SK-N-SH (cell line): ENCODE measurements around the gene ARHGEF4. TPM values are rescaled to one million over a fixed set of nuclear protein-coding genes. Genes with fewer than 3 reads are reported as not detected.

Experiments used
- CTCF ChIA-PET: fragments of 300-600, 350-600 bp; formaldehyde crosslinking; extraction: SDS; loops from one replicate; lab custom pipeline; 2021; lab: Yijun Ruan, JAX
- POLR2A ChIA-PET: fragments of 350-600 bp; sonication (Branson Sonifier 250); formaldehyde crosslinking; extraction: SDS; loops from one replicate; lab custom pipeline; 2020; ENCODE audit warnings: antibody characterized with exemption, inconsistent platforms; lab: Yijun Ruan, JAX
- DNase-seq: peaks from one replicate; pipeline ENCODE4 v3.0.0; 2012
- H2AFZ ChIP-seq: fragments of 200-600 bp; sonication (generic); 2 replicates; pipeline ENCODE4 v1.8.1; 2016; ENCODE audit warnings: antibody characterized with exemption, mild to moderate bottlenecking, low read depth
- H3F3A ChIP-seq: fragments of 200-600 bp; sonication (generic); replicated peaks from 2 replicates; pipeline ENCODE3; 2016; ENCODE audit warnings: antibody characterized with exemption, mild to moderate bottlenecking; ENCODE audit not compliant: insufficient read depth
- H3K27ac ChIP-seq, 2 experiments: fragments of 200-500 bp in 1 of 2; fragments of 200-600 bp in 1 of 2; sonication (Bioruptor generic) in 1 of 2; sonication (generic), shearing (Covaris generic) in 1 of 2; 2 replicates each; pipeline versions ENCODE4 v1.5.1 to v1.6.1; 2014 to 2016; ENCODE audit warnings: low read depth in 2 of 2, inconsistent platforms in 1 of 2, low read length in 1 of 2, mild to moderate bottlenecking in 1 of 2, mixed read lengths in 1 of 2
- H3K27me3 ChIP-seq: fragments of 200-600 bp; sonication (generic), shearing (Covaris generic); 2 replicates; pipeline ENCODE4 v1.6.1; 2016; ENCODE audit warnings: mixed run types; ENCODE audit not compliant: insufficient read depth
- H3K36me3 ChIP-seq, 2 experiments: fragments of 200-500 bp in 1 of 2; fragments of 200-600 bp in 1 of 2; sonication (Bioruptor generic) in 1 of 2; sonication (generic) in 1 of 2; replicated peaks in 1 of 2; 2 replicates each; pipeline versions ENCODE3 to v1.5.1; 2014 to 2016; ENCODE audit warnings: low read length in 1 of 2, mild to moderate bottlenecking in 1 of 2; ENCODE audit not compliant: insufficient read depth in 2 of 2, control insufficient read depth in 1 of 2
- H3K4me1 ChIP-seq, 2 experiments: fragments of 200-500 bp in 1 of 2; fragments of 200-600 bp in 1 of 2; sonication (Bioruptor generic) in 1 of 2; sonication (generic), shearing (Covaris generic) in 1 of 2; 2 replicates each; pipeline versions ENCODE4 v1.5.1 to v1.6.1; 2014 to 2016; ENCODE audit warnings: low read depth in 1 of 2, low read length in 1 of 2, mixed run types in 1 of 2; ENCODE audit not compliant: insufficient read depth in 2 of 2, control insufficient read depth in 1 of 2
- H3K4me2 ChIP-seq: fragments of 200-600 bp; sonication (generic), shearing (Covaris generic); 2 replicates; pipeline ENCODE4 v1.6.1; 2017; ENCODE audit warnings: mixed run types
- H3K4me3 ChIP-seq, 2 experiments: fragments of 200-500 bp in 1 of 2; fragments of 200-600 bp in 1 of 2; sonication (Bioruptor generic) in 1 of 2; sonication (generic), shearing (Covaris generic) in 1 of 2; 2 replicates each; pipeline versions ENCODE4 v1.5.1 to v1.8.1; 2014 to 2016; ENCODE audit warnings: low read depth in 2 of 2, inconsistent platforms in 1 of 2, low read length in 1 of 2, mild to moderate bottlenecking in 1 of 2, mixed read lengths in 1 of 2, moderate library complexity in 1 of 2
- H3K79me2 ChIP-seq: fragments of 200-600 bp; sonication (generic); 2 replicates; pipeline ENCODE4 v1.8.1; 2017; ENCODE audit warnings: mild to moderate bottlenecking; ENCODE audit not compliant: insufficient read depth
- H3K9ac ChIP-seq: fragments of 200-600 bp; sonication (generic); 2 replicates; pipeline ENCODE4 v1.6.1; 2017; ENCODE audit warnings: mixed run types
- H3K9me2 ChIP-seq: fragments of 200-600 bp; sonication (generic); 2 replicates; pipeline ENCODE4 v1.6.1; 2017; ENCODE audit warnings: mixed run types
- H3K9me3 ChIP-seq: fragments of 200-600 bp; sonication (generic); 2 replicates; pipeline ENCODE4 v1.6.1; 2017; ENCODE audit warnings: mixed run types, mild to moderate bottlenecking, moderate library complexity
- H4K20me1 ChIP-seq: fragments of 200-600 bp; sonication (generic); 2 replicates; pipeline ENCODE4 v1.6.1; 2017; ENCODE audit warnings: mild to moderate bottlenecking, mixed run types; ENCODE audit not compliant: insufficient read depth
- CHD2 ChIP-seq: fragments of 150-350 bp; IDR thresholded peaks from 2 replicates; pipeline ENCODE4 v1.6.1; 2018; ENCODE audit warnings: low read length; ENCODE audit not compliant: partially characterized antibody
- ELF1 ChIP-seq: IDR thresholded peaks from 2 replicates; pipeline ENCODE4 v1.4.0; 2012
- FOXM1 ChIP-seq: IDR thresholded peaks from 2 replicates; pipeline ENCODE4 v1.4.0; 2012; ENCODE audit warnings: low read depth, mild to moderate bottlenecking
- GATA2 ChIP-seq: sonication (generic); formaldehyde crosslinking; IDR thresholded peaks from 2 replicates; pipeline ENCODE4 v1.5.0; 2020; ENCODE audit warnings: mild to moderate bottlenecking, missing genetic modification reagents
- IRF3 ChIP-seq: fragments of 150-350 bp; IDR thresholded peaks from 2 replicates; pipeline ENCODE4 v1.6.1; 2016; ENCODE audit warnings: mild to moderate bottlenecking, low read depth, low read length
- MEF2A ChIP-seq: IDR thresholded peaks from 2 replicates; pipeline ENCODE4 v1.4.0; 2012; ENCODE audit warnings: low read depth, borderline replicate concordance
- NFIC ChIP-seq: IDR thresholded peaks from 2 replicates; pipeline ENCODE4 v1.4.0; 2012; ENCODE audit warnings: borderline replicate concordance
- NRF1 ChIP-seq: IDR thresholded peaks from 2 replicates; pipeline ENCODE4 v1.6.1; 2012; ENCODE audit warnings: low read depth, mild to moderate bottlenecking, low read length
- POLR2AphosphoS5 ChIP-seq: IDR thresholded peaks from 2 replicates; pipeline ENCODE4 v1.6.1; 2012; ENCODE audit warnings: low read depth, low read length
- RCOR1 ChIP-seq: fragments of 150-350 bp; IDR thresholded peaks from 2 replicates; pipeline ENCODE4 v1.6.1; 2017; ENCODE audit warnings: antibody characterized with exemption, low read length
- RXRA ChIP-seq: IDR thresholded peaks from 2 replicates; pipeline ENCODE4 v1.4.0; 2012; ENCODE audit warnings: low read depth, mild to moderate bottlenecking, borderline replicate concordance
- SMC3 ChIP-seq: IDR thresholded peaks from 2 replicates; pipeline ENCODE4 v1.6.1; 2012; ENCODE audit warnings: low read depth, low read length, improper control_type of control experiment
- TCF12 ChIP-seq: IDR thresholded peaks from 2 replicates; pipeline ENCODE4 v1.4.0; 2012
- TEAD4 ChIP-seq: IDR thresholded peaks from 2 replicates; pipeline ENCODE4 v1.4.0; 2012; ENCODE audit warnings: mild to moderate bottlenecking, borderline replicate concordance; ENCODE audit not compliant: insufficient read depth
- ZBTB33 ChIP-seq: IDR thresholded peaks from 2 replicates; pipeline ENCODE4 v1.4.0; 2012; ENCODE audit warnings: low read depth, borderline replicate concordance
- WGBS: methylation state at CpG from one replicate; pipeline ENCODE4 v1.1.6; 2017; ENCODE audit warnings: low lambda C conversion rate; 5-methylcytosine and 5-hydroxymethylcytosine counted together
- polyA plus RNA-seq, 3 experiments: library from polyadenylated mRNA; depleted of rRNA; stranded (reverse); fragments of >200 nt; gene quantifications; 2 replicates each; pipeline ENCODE4 v1.2.3, GENCODE V29; 2012
- TF ChIP-seq, protein P1 (sequence below): IDR thresholded peaks from 2 replicates; pipeline ENCODE4; 2012

Gene ARHGEF4
- polyA plus RNA-seq, 1 of the 3 experiments (the other 2 are of a cell fraction) = 2.3 TPM

GRCh38 chr2:131029812-131030211, 193.1 kb downstream of the ARHGEF4 start:
- TF ChIP-seq POLR2AphosphoS5 (no peak), NFIC (no peak), NRF1 (no peak), MEF2A (no peak), FOXM1 (no peak), TCF12 (no peak), CHD2 (no peak), RCOR1 (no peak), GATA2 (CRISPR knock-in tag) (no peak), TEAD4 (no peak), ELF1 (no peak), SMC3 (no peak), IRF3 (no peak), RXRA (no peak), ZBTB33 (no peak)
- TF ChIP-seq, protein P1, sequence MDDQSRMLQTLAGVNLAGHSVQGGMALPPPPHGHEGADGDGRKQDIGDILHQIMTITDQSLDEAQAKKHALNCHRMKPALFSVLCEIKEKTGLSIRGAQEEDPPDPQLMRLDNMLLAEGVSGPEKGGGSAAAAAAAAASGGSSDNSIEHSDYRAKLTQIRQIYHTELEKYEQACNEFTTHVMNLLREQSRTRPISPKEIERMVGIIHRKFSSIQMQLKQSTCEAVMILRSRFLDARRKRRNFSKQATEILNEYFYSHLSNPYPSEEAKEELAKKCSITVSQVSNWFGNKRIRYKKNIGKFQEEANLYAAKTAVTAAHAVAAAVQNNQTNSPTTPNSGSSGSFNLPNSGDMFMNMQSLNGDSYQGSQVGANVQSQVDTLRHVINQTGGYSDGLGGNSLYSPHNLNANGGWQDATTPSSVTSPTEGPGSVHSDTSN = no peak
- no peaks in the 10 kb centered on the region for H4K20me1 ChIP-seq
- no peak overlapping the region for H3K4me3 ChIP-seq
- no peaks in the 10 kb centered on the region for H3F3A ChIP-seq
- no peaks in the 10 kb centered on the region for H3K9me2 ChIP-seq
- H3K9me3 ChIP-seq = no peaks in the 10 kb centered on the region
- H3K4me1 ChIP-seq = peaks cover 0 to 32% of the 10 kb centered on the region in 2 experiments; a peak in 2 of 4 replicates
- no peak overlapping the region for H3K4me2 ChIP-seq
- H3K27ac ChIP-seq = no peak overlapping the region
- no peak overlapping the region for H3K9ac ChIP-seq
- ChIA-PET CTCF (interaction anchor here (1.0 to 1.3 kb wide), 2 partner anchors 13 to 109 kb away, joined by 3 read pairs; no protein-coding TSS in a partner anchor), POLR2A (no interaction called here)
- H3K27me3 ChIP-seq = no peaks in the 10 kb centered on the region
- no peak for DNase-seq
- H3K79me2 ChIP-seq = no peaks in the 10 kb centered on the region
- WGBS = 43% methylated on average over 6 of the region's 8 CpGs
- H2AFZ ChIP-seq = no peak overlapping the region
- H3K36me3 ChIP-seq = no peaks in the 10 kb centered on the region
